Endothelial cell of umbilical vein (primary cell): ENCODE measurements around the gene CFTR.

Experiments
- FOS ChIP-seq: IDR thresholded peaks from 2 replicates; pipeline ENCODE4 v1.6.1; 2011; ENCODE audit warnings: mild to moderate bottlenecking, low read length, moderate library complexity, borderline replicate concordance; ENCODE audit not compliant: insufficient read depth
- GATA2 ChIP-seq: IDR thresholded peaks from 2 replicates; pipeline ENCODE4 v1.7.0; 2011; ENCODE audit warnings: low read depth, mild to moderate bottlenecking, moderate library complexity, mixed read lengths, low read length; ENCODE audit not compliant: insufficient read length, insufficient read depth
- JUN ChIP-seq: IDR thresholded peaks from 2 replicates; pipeline ENCODE4 v1.6.1; 2011; ENCODE audit warnings: borderline replicate concordance, low read depth; ENCODE audit not compliant: insufficient read length, insufficient read depth
- POLR2A ChIP-seq: IDR thresholded peaks from 2 replicates; pipeline ENCODE4 v1.6.1; 2012; ENCODE audit warnings: low read depth, mild to moderate bottlenecking, control low read depth, low read length
- POLR2AphosphoS5 ChIP-seq: IDR thresholded peaks from 2 replicates; pipeline ENCODE4 v1.6.1; 2012; ENCODE audit warnings: low read depth, mild to moderate bottlenecking, control low read depth, low read length, moderate library complexity; ENCODE audit not compliant: insufficient read depth
- TF ChIP-seq, protein P1 (sequence below), 2 donors: IDR thresholded peaks; 1 replicate in 1 of 2; 2 replicates in 1 of 2; pipeline ENCODE4 v1.5.1; 2011; ENCODE audit warnings: low read length in 2 of 2, mild to moderate bottlenecking in 2 of 2, moderate library complexity in 2 of 2, control low read depth in 1 of 2, inconsistent platforms in 1 of 2, low read depth in 1 of 2; ENCODE audit not compliant: insufficient read depth in 1 of 2; ENCODE audit errors: extremely low read depth in 1 of 2

DNA sequence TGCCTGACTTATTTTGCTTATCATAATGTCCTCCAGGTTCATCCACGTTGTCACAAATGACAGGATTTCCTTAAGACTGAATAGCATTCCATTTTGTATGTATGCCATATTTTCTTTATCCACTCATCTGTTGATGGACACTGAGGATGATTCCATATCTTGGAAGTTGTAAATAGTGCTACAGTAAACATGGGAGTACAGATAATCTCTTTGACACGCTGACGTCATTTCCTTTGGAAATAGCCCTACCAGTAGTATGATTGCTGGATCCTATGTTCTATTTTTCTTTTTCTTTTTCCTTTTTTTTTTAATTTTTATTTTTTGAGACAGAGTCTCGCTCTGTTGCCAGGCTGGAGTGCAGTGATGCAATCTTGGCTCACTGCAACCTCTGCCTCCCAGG is 225.8 kb downstream of the CFTR start:
- TF ChIP-seq, protein P1, sequence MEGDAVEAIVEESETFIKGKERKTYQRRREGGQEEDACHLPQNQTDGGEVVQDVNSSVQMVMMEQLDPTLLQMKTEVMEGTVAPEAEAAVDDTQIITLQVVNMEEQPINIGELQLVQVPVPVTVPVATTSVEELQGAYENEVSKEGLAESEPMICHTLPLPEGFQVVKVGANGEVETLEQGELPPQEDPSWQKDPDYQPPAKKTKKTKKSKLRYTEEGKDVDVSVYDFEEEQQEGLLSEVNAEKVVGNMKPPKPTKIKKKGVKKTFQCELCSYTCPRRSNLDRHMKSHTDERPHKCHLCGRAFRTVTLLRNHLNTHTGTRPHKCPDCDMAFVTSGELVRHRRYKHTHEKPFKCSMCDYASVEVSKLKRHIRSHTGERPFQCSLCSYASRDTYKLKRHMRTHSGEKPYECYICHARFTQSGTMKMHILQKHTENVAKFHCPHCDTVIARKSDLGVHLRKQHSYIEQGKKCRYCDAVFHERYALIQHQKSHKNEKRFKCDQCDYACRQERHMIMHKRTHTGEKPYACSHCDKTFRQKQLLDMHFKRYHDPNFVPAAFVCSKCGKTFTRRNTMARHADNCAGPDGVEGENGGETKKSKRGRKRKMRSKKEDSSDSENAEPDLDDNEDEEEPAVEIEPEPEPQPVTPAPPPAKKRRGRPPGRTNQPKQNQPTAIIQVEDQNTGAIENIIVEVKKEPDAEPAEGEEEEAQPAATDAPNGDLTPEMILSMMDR (IDR thresholded peaks at IDR 0.05; ENCODE audit: extremely low read depth in 1 of 2, insufficient read depth in 1 of 2, low read depth in 1 of 2, low read length in 2 of 2) = no peak
- TF ChIP-seq POLR2AphosphoS5 (no peak), POLR2A (no peak), GATA2 (no peak), FOS (no peak), JUN (no peak)
